Right lobe of liver (tissue), 6 donors: Measurements from ENCODE around the gene TMEM238. TPM values are rescaled to one million over a fixed set of nuclear protein-coding genes. Genes with fewer than 3 reads are reported as not detected.
A peak's percentile ranks its signal among the peaks of the same experiment; 100 is the strongest.

Experiments used
- ATAC-seq, 4 donors: fragments of 200-7000 bp; cut with Tn5 transposase; one replicate each; pipeline ENCODE4 v1.9.1; 2020; ENCODE audit warnings: mild to moderate bottlenecking in 4 of 4, moderate library complexity in 4 of 4
- DNase-seq, 3 donors: peaks; one replicate each; pipeline ENCODE4 v3.0.0-alpha.2; 2020
- H3K27ac ChIP-seq, 3 donors: fragments of 200-600 bp; one replicate each; pipeline ENCODE4 v1.8.0; 2022
- H3K27me3 ChIP-seq, 2 donors: fragments of 200-600 bp; one replicate each; pipeline ENCODE4 v1.8.0; 2022
- H3K36me3 ChIP-seq, 4 donors: fragments of 200-600 bp; sonication (generic) in 1 of 4; one replicate each; pipeline versions ENCODE4 v1.5.1 to v1.8.0; 2017 to 2022; ENCODE audit warnings: control low read depth in 1 of 4
- H3K4me1 ChIP-seq, 4 donors: fragments of 200-600 bp; sonication (generic) in 1 of 4; one replicate each; pipeline versions ENCODE4 v1.5.1 to v1.8.0; 2017 to 2022; ENCODE audit warnings: control low read depth in 1 of 4
- H3K4me3 ChIP-seq, 3 donors: fragments of 200-600 bp; one replicate each; pipeline ENCODE4 v1.8.0; 2022
- H3K9me3 ChIP-seq, 4 donors: fragments of 200-600 bp; sonication (generic) in 1 of 4; one replicate each; pipeline versions ENCODE4 v1.5.1 to v1.8.0; 2017 to 2022; ENCODE audit warnings: control low read depth in 1 of 4
- CTCF ChIP-seq, 4 donors: fragments of 200-600 bp in 3 of 4; fragments of 450-650 bp in 1 of 4; IDR thresholded peaks; one replicate each; pipeline versions ENCODE4 v1.5.1 to v1.8.0; 2016 to 2022; ENCODE audit warnings: antibody characterized with exemption in 4 of 4, mild to moderate bottlenecking in 2 of 4
- POLR2A ChIP-seq: fragments of 450-650 bp; IDR thresholded peaks from one replicate; pipeline ENCODE4 v1.6.1; 2017; ENCODE audit warnings: antibody characterized with exemption, mild to moderate bottlenecking
- WGBS: methylation state at CpG from one replicate; pipeline ENCODE4 v1.1.6; 2018; ENCODE audit warnings: low coverage, low lambda C conversion rate; ENCODE audit not compliant: insufficient coverage; ENCODE audit errors: missing lambda C conversion rate; 5-methylcytosine and 5-hydroxymethylcytosine counted together
- intact Hi-C, 2 donors: fragments of 100-400 bp; cut with DNase I; formaldehyde crosslinking; loops; one replicate each; pipeline versions ENCODE4 v1.11.2 to v1.14.1; 2022
- total RNA-seq, 6 experiments: library from RNA; depleted of rRNA in 2 of 6; stranded (reverse); fragments of >200 nt in 2 of 6; fragmentation: NEBNext Ultra II Directional in 3 of 6; extraction: Animal tissue kit (Norgen Biotek cat#: 25700) in 3 of 6; gene quantifications; one replicate each; pipeline versions ENCODE4 v1.1.0 to v1.2.4, GENCODE V29; 2016 to 2023
- donor health status: DM: no; HTN: yes; CAD: no.
- donor health status: DM: no; HTN: no; CAD: no.
- donor health status: DM: no; HTN: no; CAD: no.
- donor health status: DM: no; HTN: yes; CAD: no.
- donor health status: DM: no; HTN: yes; CAD: no.

Gene TMEM238
- total RNA-seq, 6 experiments from 2014 or later = 10.8 to 19.7 (median 14.8) TPM

- peak in 1 of 4 donors; percentile 4 for ATAC-seq
- peak in 1 of 3 donors; percentile 17 for DNase-seq
- Histone ChIP-seq H3K9me3 (no peaks in the 10 kb centered on the region), H3K27ac (no peak overlapping the region), H3K4me1 (no peaks in the 10 kb centered on the region), H3K36me3 (no peaks in the 10 kb centered on the region), H3K4me3 (no peak overlapping the region), H3K27me3 (peaks cover 0 to 23% of the 10 kb centered on the region in 2 donors)
- intact Hi-C loops = loop anchor here in 1 of 2 donors (10.0 kb wide), 1 partner anchor 79 kb away; no protein-coding TSS in a partner anchor
- no peak for TF ChIP-seq CTCF (IDR thresholded peaks at IDR 0.05)
- TF ChIP-seq POLR2A = no peak
- 30% methylated on average over 8 of the region's 31 CpGs for WGBS
These were observed 9.9 kb downstream of the TMEM238 start for GRCh38 chr19:55373993-55374757.

GRCh38 chr19:55373306-55373992 lies 10.6 kb downstream of the TMEM238 start:
- Histone ChIP-seq H3K27ac (no peak overlapping the region), H3K4me1 (no peaks in the 10 kb centered on the region), H3K36me3 (no peaks in the 10 kb centered on the region), H3K9me3 (no peaks in the 10 kb centered on the region), H3K4me3 (no peak overlapping the region), H3K27me3 (peaks cover 0 to 23% of the 10 kb centered on the region in 2 donors)
- 50% methylated on average over 7 of the region's 9 CpGs for WGBS
- TF ChIP-seq POLR2A = no peak
- no peak for TF ChIP-seq CTCF (IDR thresholded peaks at IDR 0.05)
- ATAC-seq (no peak), DNase-seq (no peak)
- intact Hi-C loops = loop anchor here in 1 of 2 donors (10.0 kb wide), 1 partner anchor 79 kb away; no protein-coding TSS in a partner anchor

- intact Hi-C loops = loop anchor here in 1 of 2 donors (10.0 kb wide), 1 partner anchor 78 kb away; no protein-coding TSS in a partner anchor
- peak in 1 of 3 donors; percentile 19 for DNase-seq
- Histone ChIP-seq H3K4me3 (no peak overlapping the region), H3K4me1 (no peaks in the 10 kb centered on the region), H3K27me3 (peaks cover 0 to 23% of the 10 kb centered on the region in 2 donors), H3K27ac (no peak overlapping the region), H3K9me3 (no peaks in the 10 kb centered on the region), H3K36me3 (no peaks in the 10 kb centered on the region)
- 33% methylated on average over 11 of the region's 24 CpGs for WGBS
- TF ChIP-seq POLR2A (no peak), CTCF (IDR thresholded peaks at IDR 0.05) (no peak)
- peak in 1 of 4 donors; percentile 3 for ATAC-seq
These were observed 11.6 kb downstream of the TMEM238 start for GRCh38 chr19:55372316-55373081.

- H3K27me3 ChIP-seq = peaks cover 0 to 17% of the 10 kb centered on the region in 2 donors
These were observed 13.6 kb downstream of the TMEM238 start, which contains the start of gene IL11 for GRCh38 chr19:55370305-55370988. IL11 (minus strand) TSS chr19:55370463; CDS start chr19:55370310, 153 bp downstream.

More at GRCh38 chr19:55370305-55370988, 13.6 kb downstream of the TMEM238 start, which contains the start of gene IL11:
- no peaks in the 10 kb centered on the region for H3K36me3 ChIP-seq
- H3K4me3 ChIP-seq = no peak within 1 kb of the TSS
- no peak for ATAC-seq
- TF ChIP-seq POLR2A = no peak
- no peak for TF ChIP-seq CTCF (IDR thresholded peaks at IDR 0.05)
- intact Hi-C loops = loop anchor here in 1 of 2 donors (10.0 kb wide), 1 partner anchor 76 kb away; no protein-coding TSS in a partner anchor
- WGBS = 5% methylated on average over 29 of the region's 32 CpGs
- H3K9me3 ChIP-seq = no peaks in the 10 kb centered on the region
- DNase-seq = no peak
- H3K27ac ChIP-seq = no peak within 1 kb of the TSS
- no peaks in the 10 kb centered on the region for H3K4me1 ChIP-seq
